ENCODE measurements around the gene BYSL.

BYSL gene

GRCh38 chr6:41934278-41935192 is 13.2 kb downstream of the BYSL start:
- Mint-ChIP-seq H3K27ac (peak overlapping the region; percentile 85), H3K27me3 (ENCODE audit: low read depth) (no peaks in the 10 kb centered on the region), H3K4me1 (ENCODE audit: low read depth) (peaks cover 57% of the 10 kb centered on the region), H3K4me3 (peak overlapping the region; percentile 99), H3K36me3 (ENCODE audit: low read depth) (peaks cover 91% of the 10 kb centered on the region), H3K9me3 (no peaks in the 10 kb centered on the region)
- DNase-seq (ENCODE audit: low spot score) = no peak

GRCh38 chr6:41935193-41935574 is 13.9 kb downstream of the BYSL start:
- Mint-ChIP-seq H3K4me3 (peak overlapping the region; percentile 99), H3K9me3 (no peaks in the 10 kb centered on the region), H3K27me3 (ENCODE audit: low read depth) (no peaks in the 10 kb centered on the region), H3K4me1 (ENCODE audit: low read depth) (peaks cover 55% of the 10 kb centered on the region), H3K27ac (peak overlapping the region; percentile 85), H3K36me3 (ENCODE audit: low read depth) (peaks cover 91% of the 10 kb centered on the region)
- DNase-seq (ENCODE audit: low spot score) = no peak

GRCh38 chr6:41935685-41936072 is 14.4 kb downstream of the BYSL start:
- Mint-ChIP-seq H3K27me3 (ENCODE audit: low read depth) (no peaks in the 10 kb centered on the region), H3K4me1 (ENCODE audit: low read depth) (peaks cover 55% of the 10 kb centered on the region), H3K4me3 (peak overlapping the region; percentile 99), H3K27ac (peak overlapping the region; percentile 85), H3K9me3 (no peaks in the 10 kb centered on the region), H3K36me3 (ENCODE audit: low read depth) (peaks cover 95% of the 10 kb centered on the region)
- DNase-seq (ENCODE audit: low spot score) = no peak

GRCh38 chr6:41936073-41936837 is 15.0 kb downstream of the BYSL start:
- peak; percentile 86 for DNase-seq (ENCODE audit: low spot score)

GRCh38 chr6:41937472-41937860 is 16.2 kb downstream of the BYSL start:
- H3K27me3 Mint-ChIP-seq (ENCODE audit: low read depth) = no peaks in the 10 kb centered on the region
- no peak for DNase-seq (ENCODE audit: low spot score)
- H3K27ac Mint-ChIP-seq = peak overlapping the region; percentile 94
- peaks cover 80% of the 10 kb centered on the region for H3K36me3 Mint-ChIP-seq (ENCODE audit: low read depth)
- no peaks in the 10 kb centered on the region for H3K9me3 Mint-ChIP-seq
- H3K4me3 Mint-ChIP-seq = peak overlapping the region; percentile 99
- H3K4me1 Mint-ChIP-seq (ENCODE audit: low read depth) = peaks cover 52% of the 10 kb centered on the region

More at GRCh38 chr6:41936073-41936837, 15.0 kb downstream of the BYSL start:
- H3K4me3 Mint-ChIP-seq = peak overlapping the region; percentile 99
- no peaks in the 10 kb centered on the region for H3K9me3 Mint-ChIP-seq
- no peaks in the 10 kb centered on the region for H3K27me3 Mint-ChIP-seq (ENCODE audit: low read depth)
- H3K36me3 Mint-ChIP-seq (ENCODE audit: low read depth) = peaks cover 91% of the 10 kb centered on the region
- peak overlapping the region; percentile 85 for H3K27ac Mint-ChIP-seq
- H3K4me1 Mint-ChIP-seq (ENCODE audit: low read depth) = peaks cover 55% of the 10 kb centered on the region

GRCh38 chr6:41937861-41938574 is 16.7 kb downstream of the BYSL start:
- Mint-ChIP-seq H3K27me3 (ENCODE audit: low read depth) (no peaks in the 10 kb centered on the region), H3K9me3 (no peaks in the 10 kb centered on the region), H3K4me1 (ENCODE audit: low read depth) (peaks cover 50% of the 10 kb centered on the region), H3K27ac (peak overlapping the region; percentile 94), H3K4me3 (peak overlapping the region; percentile 99), H3K36me3 (ENCODE audit: low read depth) (peaks cover 75% of the 10 kb centered on the region)
- no peak for DNase-seq (ENCODE audit: low spot score)

GRCh38 chr6:41938590-41939175 is 17.4 kb downstream of the BYSL start:
- peak overlapping the region; percentile 94 for H3K27ac Mint-ChIP-seq
- H3K4me1 Mint-ChIP-seq (ENCODE audit: low read depth) = peaks cover 49% of the 10 kb centered on the region
- no peaks in the 10 kb centered on the region for H3K27me3 Mint-ChIP-seq (ENCODE audit: low read depth)
- no peak for DNase-seq (ENCODE audit: low spot score)
- no peaks in the 10 kb centered on the region for H3K9me3 Mint-ChIP-seq
- H3K4me3 Mint-ChIP-seq = peak overlapping the region; percentile 99
- H3K36me3 Mint-ChIP-seq (ENCODE audit: low read depth) = peaks cover 71% of the 10 kb centered on the region

GRCh38 chr6:41939176-41939847 is 18.0 kb downstream of the BYSL start:
- H3K36me3 Mint-ChIP-seq (ENCODE audit: low read depth) = peaks cover 65% of the 10 kb centered on the region
- DNase-seq (ENCODE audit: low spot score) = peak; percentile 49
- H3K4me1 Mint-ChIP-seq (ENCODE audit: low read depth) = peaks cover 48% of the 10 kb centered on the region
- H3K9me3 Mint-ChIP-seq = no peaks in the 10 kb centered on the region
- H3K4me3 Mint-ChIP-seq = peak overlapping the region; percentile 99
- peak overlapping the region; percentile 94 for H3K27ac Mint-ChIP-seq
- H3K27me3 Mint-ChIP-seq (ENCODE audit: low read depth) = no peaks in the 10 kb centered on the region

GRCh38 chr6:41939848-41940758 is 18.8 kb downstream of the BYSL start:
- Mint-ChIP-seq H3K4me1 (ENCODE audit: low read depth) (peaks cover 40% of the 10 kb centered on the region), H3K27me3 (ENCODE audit: low read depth) (no peaks in the 10 kb centered on the region), H3K36me3 (ENCODE audit: low read depth) (peaks cover 57% of the 10 kb centered on the region), H3K27ac (peak overlapping the region; percentile 94), H3K4me3 (peak overlapping the region; percentile 99), H3K9me3 (no peaks in the 10 kb centered on the region)
- peak; percentile 54 for DNase-seq (ENCODE audit: low spot score)

- peak; percentile 44 for DNase-seq (ENCODE audit: low spot score)
- Mint-ChIP-seq H3K4me1 (ENCODE audit: low read depth) (peaks cover 35% of the 10 kb centered on the region), H3K36me3 (ENCODE audit: low read depth) (peaks cover 51% of the 10 kb centered on the region), H3K9me3 (no peaks in the 10 kb centered on the region), H3K27me3 (ENCODE audit: low read depth) (no peaks in the 10 kb centered on the region), H3K27ac (peak overlapping the region; percentile 94), H3K4me3 (peak overlapping the region; percentile 99)
Measured at GRCh38 chr6:41940759-41941279, 19.5 kb downstream of the BYSL start.

- no peaks in the 10 kb centered on the region for H3K27me3 Mint-ChIP-seq (ENCODE audit: low read depth)
- H3K27ac Mint-ChIP-seq = peak within 1 kb of the TSS; percentile 94
- peaks cover 44% of the 10 kb centered on the region for H3K36me3 Mint-ChIP-seq (ENCODE audit: low read depth)
- no peaks in the 10 kb centered on the region for H3K9me3 Mint-ChIP-seq
- H3K4me1 Mint-ChIP-seq (ENCODE audit: low read depth) = peaks cover 31% of the 10 kb centered on the region
- peak; percentile 93 for DNase-seq (ENCODE audit: low spot score)
- peak within 1 kb of the TSS; percentile 99 for H3K4me3 Mint-ChIP-seq
Measured at GRCh38 chr6:41941280-41942066, 20.2 kb downstream of the BYSL start, which contains the start of gene CCND3. TSS of gene CCND3 (minus strand) at chr6:41941808. CDS start at chr6:41941649, 159 bp downstream.
